ENCODE measurements around the gene FOXO4.
A peak's percentile ranks its signal among the peaks of the same experiment; 100 is the strongest.

The FOXO4 gene

DNA sequence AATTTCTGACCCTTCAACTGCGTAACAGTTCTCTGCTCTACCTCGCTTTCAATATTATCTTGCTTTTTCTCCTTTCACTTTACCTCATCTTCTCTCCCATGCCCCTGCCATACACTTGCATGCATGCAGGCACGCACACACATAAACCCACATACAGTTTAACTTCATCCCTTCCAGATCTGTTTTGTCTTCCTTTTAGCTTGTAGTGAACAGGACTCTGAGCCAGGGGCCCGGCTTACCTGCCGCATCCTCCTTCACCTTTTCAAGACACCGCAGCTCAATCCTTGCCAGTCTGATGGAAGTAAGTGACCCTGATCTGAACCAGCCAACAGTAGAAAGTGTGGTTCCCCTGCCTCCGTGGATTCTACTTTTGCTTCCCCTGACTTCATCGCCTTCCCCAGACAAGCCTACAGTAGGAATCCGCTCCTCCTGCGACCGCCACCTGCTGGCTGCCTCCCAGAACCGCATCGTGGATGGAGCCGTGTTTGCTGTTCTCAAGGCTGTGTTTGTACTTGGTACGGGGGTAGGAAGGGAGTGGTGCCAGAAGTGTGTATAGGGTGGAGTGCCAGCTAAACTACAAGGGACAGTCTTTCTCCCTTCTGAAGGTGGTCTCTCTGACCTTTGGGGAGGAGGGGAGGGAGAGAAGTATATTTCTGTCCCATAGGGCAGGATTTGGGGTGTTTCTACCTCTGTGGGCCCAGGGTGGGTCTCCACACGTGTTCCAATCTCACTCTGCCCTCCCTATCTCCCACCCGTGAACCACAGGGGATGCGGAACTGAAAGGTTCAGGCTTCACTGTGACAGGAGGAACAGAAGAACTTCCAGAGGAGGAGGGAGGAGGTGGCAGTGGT, 33.5 kb downstream of the FOXO4 start:
- DNase-seq (ENCODE audit: low read depth, low spot score): peak; percentile 52
- TF ChIP-seq, protein P1, sequence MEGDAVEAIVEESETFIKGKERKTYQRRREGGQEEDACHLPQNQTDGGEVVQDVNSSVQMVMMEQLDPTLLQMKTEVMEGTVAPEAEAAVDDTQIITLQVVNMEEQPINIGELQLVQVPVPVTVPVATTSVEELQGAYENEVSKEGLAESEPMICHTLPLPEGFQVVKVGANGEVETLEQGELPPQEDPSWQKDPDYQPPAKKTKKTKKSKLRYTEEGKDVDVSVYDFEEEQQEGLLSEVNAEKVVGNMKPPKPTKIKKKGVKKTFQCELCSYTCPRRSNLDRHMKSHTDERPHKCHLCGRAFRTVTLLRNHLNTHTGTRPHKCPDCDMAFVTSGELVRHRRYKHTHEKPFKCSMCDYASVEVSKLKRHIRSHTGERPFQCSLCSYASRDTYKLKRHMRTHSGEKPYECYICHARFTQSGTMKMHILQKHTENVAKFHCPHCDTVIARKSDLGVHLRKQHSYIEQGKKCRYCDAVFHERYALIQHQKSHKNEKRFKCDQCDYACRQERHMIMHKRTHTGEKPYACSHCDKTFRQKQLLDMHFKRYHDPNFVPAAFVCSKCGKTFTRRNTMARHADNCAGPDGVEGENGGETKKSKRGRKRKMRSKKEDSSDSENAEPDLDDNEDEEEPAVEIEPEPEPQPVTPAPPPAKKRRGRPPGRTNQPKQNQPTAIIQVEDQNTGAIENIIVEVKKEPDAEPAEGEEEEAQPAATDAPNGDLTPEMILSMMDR (IDR thresholded peaks at IDR 0.05; ENCODE audit: low read depth, low read length): peak; percentile 81
- in situ Hi-C loops (cut with HindIII; ENCODE audit: low sequenced_read_pairs): no loop called here
- H3K4me3 ChIP-seq (ENCODE audit: low read depth, low read length): no peak overlapping the region

DNA sequence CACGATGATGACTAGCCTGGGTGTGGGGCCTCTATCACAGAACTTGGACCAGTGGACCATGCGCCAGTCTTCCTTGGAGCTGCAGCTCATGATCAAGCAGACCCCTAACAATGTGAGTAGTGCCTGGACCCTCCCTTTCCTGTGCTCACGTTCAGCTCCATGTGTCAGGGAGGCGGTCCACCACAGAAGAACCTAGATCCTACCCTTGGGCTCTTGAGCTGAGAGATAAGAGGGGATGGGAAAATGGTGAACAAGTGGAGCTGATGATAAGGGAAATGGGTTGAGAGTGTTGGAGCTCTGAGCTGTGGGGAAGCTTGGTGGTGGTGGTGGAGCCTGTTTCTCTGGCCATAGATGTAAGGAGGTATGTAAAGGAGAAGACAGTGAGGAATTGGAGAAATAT, 35.9 kb downstream of the FOXO4 start:
- in situ Hi-C loops (cut with HindIII; ENCODE audit: low sequenced_read_pairs): no loop called here

DNA sequence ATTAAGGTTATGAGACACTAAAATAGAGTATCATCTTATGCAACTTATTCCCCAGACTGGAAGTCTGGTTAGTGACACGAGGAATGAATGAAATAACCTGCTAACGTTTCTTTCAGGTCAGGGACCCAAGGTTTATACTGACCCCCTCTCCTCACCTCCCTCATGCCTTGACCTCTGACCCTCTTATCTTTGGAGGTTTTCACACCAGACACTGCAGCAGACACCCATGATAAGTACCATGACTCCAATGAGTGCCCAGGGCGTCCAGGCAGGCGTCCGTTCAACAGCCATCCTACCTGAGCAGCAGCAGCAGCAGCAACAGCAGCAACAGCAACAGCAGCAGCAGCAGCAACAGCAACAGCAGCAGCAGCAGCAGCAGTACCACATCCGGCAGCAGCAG, 44.8 kb downstream of the FOXO4 start:
- no peak overlapping the region for H3K4me3 ChIP-seq (ENCODE audit: low read depth, low read length)
- TF ChIP-seq, protein P1 (IDR thresholded peaks at IDR 0.05; ENCODE audit: low read depth, low read length): no peak
- in situ Hi-C loops (cut with HindIII; ENCODE audit: low sequenced_read_pairs): no loop called here
- DNase-seq (ENCODE audit: low read depth, low spot score): no peak

More for the DNA sequence above, 35.9 kb downstream of the FOXO4 start:
- TF ChIP-seq, protein P1 (IDR thresholded peaks at IDR 0.05; ENCODE audit: low read depth, low read length): no peak
- H3K4me3 ChIP-seq (ENCODE audit: low read depth, low read length): no peak overlapping the region
- DNase-seq (ENCODE audit: low read depth, low spot score): no peak

DNA sequence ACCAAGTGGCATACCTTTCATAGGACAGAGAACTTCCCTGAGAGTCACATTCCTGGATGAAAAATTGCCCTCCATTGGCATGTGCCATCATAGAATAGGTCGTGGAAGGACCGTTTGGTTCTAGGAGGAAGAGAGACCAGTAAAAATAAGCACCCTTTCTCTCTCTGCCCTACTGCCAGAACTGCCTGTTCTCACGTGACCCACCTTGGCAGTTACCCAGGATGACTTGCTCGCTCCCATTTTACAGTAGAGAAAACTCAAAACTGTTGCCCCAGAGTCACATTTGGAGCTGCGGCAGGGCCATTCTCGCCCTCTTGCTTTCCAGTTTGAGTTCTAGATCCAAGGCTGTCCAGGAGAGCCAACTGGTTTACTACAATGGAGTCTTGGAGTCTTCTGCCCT, 47.9 kb downstream of the FOXO4 start:
- TF ChIP-seq, protein P1 (IDR thresholded peaks at IDR 0.05; ENCODE audit: low read depth, low read length): no peak
- in situ Hi-C loops (cut with HindIII; ENCODE audit: low sequenced_read_pairs): no loop called here

DNA sequence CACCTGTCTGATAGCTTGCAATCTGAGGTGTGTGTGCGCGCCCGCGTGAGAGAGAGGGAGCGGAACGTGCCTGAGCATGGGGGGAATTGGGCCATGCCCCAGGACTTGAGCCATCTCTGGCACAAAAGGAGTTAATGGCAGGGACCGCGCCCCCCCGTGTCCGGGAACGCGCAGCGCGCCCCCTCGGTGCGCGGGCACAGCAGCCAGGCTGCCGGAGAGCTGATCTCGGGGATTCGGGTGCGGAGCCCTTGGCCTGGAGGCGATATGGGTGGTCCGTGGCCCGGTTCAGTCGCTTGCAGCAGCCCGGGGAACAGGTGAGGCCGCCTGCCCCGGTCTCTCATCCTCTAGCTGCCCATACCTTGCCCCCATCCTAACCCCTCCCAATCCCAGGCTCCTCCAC, 49.0 kb downstream of the FOXO4 start, which contains the start of gene NLGN3:
Gene NLGN3, plus strand, starts transcription at position 191 of the 400 bp plus-strand sequence. CDS start 2,909 bp downstream, outside the sequence.
- peak within 1 kb of the TSS; percentile 9 for H3K4me3 ChIP-seq (ENCODE audit: low read depth, low read length)
- in situ Hi-C loops (cut with HindIII; ENCODE audit: low sequenced_read_pairs): no loop called here
- DNase-seq (ENCODE audit: low read depth, low spot score): no peak
- TF ChIP-seq, protein P1 (IDR thresholded peaks at IDR 0.05; ENCODE audit: low read depth, low read length): no peak

More for the DNA sequence above, 47.9 kb downstream of the FOXO4 start:
- no peak overlapping the region for H3K4me3 ChIP-seq (ENCODE audit: low read depth, low read length)
- DNase-seq (ENCODE audit: low read depth, low spot score): peak; percentile 15

DNA sequence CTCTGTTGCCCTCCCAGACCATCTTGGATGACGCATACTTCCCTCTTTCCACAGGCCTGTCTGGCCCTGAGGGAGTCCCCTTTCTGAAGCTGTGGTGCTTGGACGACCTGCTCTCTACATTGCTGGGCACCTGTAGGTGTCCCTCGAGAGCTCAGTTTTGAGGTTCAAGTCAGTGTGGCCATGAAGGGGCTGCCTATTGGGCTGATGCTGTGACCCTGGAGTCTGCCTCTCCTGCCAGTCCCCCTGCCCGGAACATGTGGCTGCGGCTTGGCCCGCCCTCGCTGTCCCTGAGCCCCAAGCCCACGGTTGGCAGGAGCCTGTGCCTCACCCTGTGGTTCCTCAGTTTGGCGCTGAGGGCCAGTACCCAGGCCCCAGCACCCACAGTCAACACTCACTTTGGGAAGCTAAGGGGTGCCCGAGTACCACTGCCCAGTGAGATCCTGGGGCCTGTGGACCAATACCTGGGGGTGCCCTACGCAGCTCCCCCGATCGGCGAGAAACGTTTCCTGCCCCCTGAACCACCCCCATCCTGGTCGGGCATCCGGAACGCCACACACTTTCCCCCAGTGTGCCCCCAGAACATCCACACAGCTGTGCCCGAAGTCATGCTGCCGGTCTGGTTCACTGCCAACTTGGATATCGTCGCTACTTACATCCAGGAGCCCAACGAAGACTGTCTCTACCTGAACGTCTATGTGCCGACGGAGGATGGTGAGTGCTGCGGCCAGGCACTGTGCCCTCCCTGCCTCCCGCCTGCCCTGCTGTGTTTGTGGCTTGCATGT, 52.0 kb downstream of the FOXO4 start:
- TF ChIP-seq, protein P1 (IDR thresholded peaks at IDR 0.05; ENCODE audit: low read depth, low read length): no peak
- in situ Hi-C loops (cut with HindIII; ENCODE audit: low sequenced_read_pairs): no loop called here
- H3K4me3 ChIP-seq (ENCODE audit: low read depth, low read length): no peak overlapping the region
- no peak for DNase-seq (ENCODE audit: low read depth, low spot score)
